ENCODE measurements around the gene KCTD17. TPM values are rescaled to one million over a fixed set of nuclear protein-coding genes. Genes with fewer than 3 reads are reported as not detected.

The KCTD17 gene
- polyA plus RNA-seq, 3 donors: 8.4 to 40.0 (median 9.0) TPM

DNA sequence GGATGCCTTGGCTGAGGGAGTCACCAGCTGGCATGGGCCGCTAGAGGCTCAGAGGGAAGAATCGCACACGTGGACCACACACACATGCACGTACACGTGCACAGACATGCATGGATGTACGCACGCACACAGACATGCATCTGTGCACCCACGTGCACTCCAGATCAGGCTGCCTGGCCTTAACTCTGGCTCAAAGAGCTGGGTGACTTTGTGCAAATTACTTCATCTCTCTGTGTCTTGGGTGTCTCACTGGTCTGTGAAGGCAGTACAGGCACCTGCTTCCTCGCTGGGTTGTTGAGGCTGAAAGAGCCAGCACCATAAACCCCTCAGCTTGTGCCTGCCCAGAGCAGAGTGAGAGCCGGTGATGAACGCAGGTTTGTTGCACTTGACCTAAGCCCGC, 29.3 kb downstream of the KCTD17 start:
- Mint-ChIP-seq H3K4me1 (peaks cover 18% of the 10 kb centered on the region), H3K9me3 (peaks cover 0 to 3% (median 0%) of the 10 kb centered on the region in 7 donors), H3K4me3 (no peak overlapping the region), H3K27me3 (ENCODE audit: low read depth in 3 of 3) (peaks cover 3 to 11% (median 5%) of the 10 kb centered on the region in 3 donors), H3K36me3 (no peaks in the 10 kb centered on the region), H3K27ac (no peak overlapping the region)
- Histone ChIP-seq H3K4me3 (replicated peaks in 1 of 3; ENCODE audit: low read depth in 2 of 3, low read length in 3 of 3) (no peak overlapping the region), H3K9me3 (replicated peaks in 1 of 2; ENCODE audit: control insufficient read depth in 1 of 2, insufficient read depth in 1 of 2, low read length in 2 of 2) (no peaks in the 10 kb centered on the region), H4K20me1 (ENCODE audit: insufficient read depth, low read length) (no peaks in the 10 kb centered on the region), H3K27me3 (ENCODE audit: control insufficient read depth in 2 of 2, insufficient read depth in 2 of 2, low read length in 2 of 2) (peaks cover 0 to 2% of the 10 kb centered on the region in 2 donors), H3K9ac (ENCODE audit: insufficient read depth, low read length, poor library complexity, severe bottlenecking) (no peak overlapping the region), H3K4me2 (replicated peaks; ENCODE audit: extremely low read depth, low read length, poor library complexity, severe bottlenecking) (no peak overlapping the region), H3K36me3 (replicated peaks in 1 of 2; ENCODE audit: control insufficient read depth in 1 of 2, insufficient read depth in 2 of 2, low read length in 2 of 2) (no peaks in the 10 kb centered on the region), H3K27ac (ENCODE audit: low read depth in 1 of 2, low read length in 2 of 2) (no peak overlapping the region), H3K4me1 (ENCODE audit: control insufficient read depth in 1 of 2, insufficient read depth in 2 of 2, low read length in 2 of 2) (peaks cover 5 to 10% of the 10 kb centered on the region in 2 donors), H3K79me2 (ENCODE audit: insufficient read depth, low read length) (no peaks in the 10 kb centered on the region), H2AFZ (ENCODE audit: insufficient read depth, low read depth, low read length, poor library complexity, severe bottlenecking) (no peak overlapping the region)
- no peak for DNase-seq
- 94% methylated on average over 12 of the region's 12 CpGs for WGBS (ENCODE audit: insufficient coverage)
- TF ChIP-seq CTCF (IDR thresholded peaks at IDR 0.05): no peak
- intact Hi-C loops (cut with micrococcal nuclease): no loop called here

DNA sequence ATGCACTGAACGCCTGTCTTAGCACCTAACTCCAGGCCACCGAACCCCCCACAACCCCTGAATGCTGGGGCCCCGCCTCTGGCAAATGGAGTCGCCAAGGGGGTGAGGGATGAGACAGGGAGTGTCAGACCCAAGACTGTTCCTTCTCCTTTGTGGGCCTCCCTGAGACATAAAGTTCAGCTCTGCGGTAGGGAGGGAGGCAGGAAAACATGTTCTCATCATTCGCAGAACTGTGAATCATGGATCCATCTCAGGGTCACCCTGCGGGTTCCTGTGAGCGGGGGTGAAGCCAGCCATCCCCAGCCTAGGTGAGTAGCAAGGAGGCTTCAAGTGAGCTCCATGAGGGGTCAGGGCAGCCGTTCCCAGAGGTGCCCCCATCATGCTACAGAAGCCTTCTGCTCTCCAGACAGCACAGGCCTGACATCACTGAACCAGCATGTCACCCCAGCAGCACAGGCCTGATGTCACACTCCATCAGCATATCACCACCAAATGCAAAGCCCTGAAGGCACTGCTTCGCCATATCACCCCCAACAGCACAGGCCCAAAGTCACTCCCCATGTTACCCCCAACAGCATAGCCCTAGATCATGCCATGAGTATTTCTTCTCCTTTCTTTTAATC, 30.8 kb downstream of the KCTD17 start:
- no peaks in the 10 kb centered on the region for H3K9me3 ChIP-seq (replicated peaks in 1 of 2; ENCODE audit: control insufficient read depth in 1 of 2, insufficient read depth in 1 of 2, low read length in 2 of 2)
- peak overlapping the region in 1 of 7 donors; percentile 19 for H3K27ac Mint-ChIP-seq
- H3K9ac ChIP-seq (ENCODE audit: insufficient read depth, low read length, poor library complexity, severe bottlenecking): no peak overlapping the region
- no peaks in the 10 kb centered on the region for H3K79me2 ChIP-seq (ENCODE audit: insufficient read depth, low read length)
- 92% methylated on average over 7 of the region's 10 CpGs for WGBS (ENCODE audit: insufficient coverage)
- H3K4me3 ChIP-seq (replicated peaks in 1 of 3; ENCODE audit: low read depth in 2 of 3, low read length in 3 of 3): no peak overlapping the region
- no peak for TF ChIP-seq CTCF (IDR thresholded peaks at IDR 0.05)
- no peaks in the 10 kb centered on the region for H3K36me3 Mint-ChIP-seq
- H3K4me2 ChIP-seq (replicated peaks; ENCODE audit: extremely low read depth, low read length, poor library complexity, severe bottlenecking): no peak overlapping the region
- peaks cover 5 to 11% (median 6%) of the 10 kb centered on the region in 3 donors for H3K27me3 Mint-ChIP-seq (ENCODE audit: low read depth in 3 of 3)
- H4K20me1 ChIP-seq (ENCODE audit: insufficient read depth, low read length): no peaks in the 10 kb centered on the region
- H3K9me3 Mint-ChIP-seq: peaks cover 0 to 3% (median 0%) of the 10 kb centered on the region in 7 donors
- no peak overlapping the region for H2AFZ ChIP-seq (ENCODE audit: insufficient read depth, low read depth, low read length, poor library complexity, severe bottlenecking)
- no peaks in the 10 kb centered on the region for H3K36me3 ChIP-seq (replicated peaks in 1 of 2; ENCODE audit: control insufficient read depth in 1 of 2, insufficient read depth in 2 of 2, low read length in 2 of 2)
- H3K4me1 ChIP-seq (ENCODE audit: control insufficient read depth in 1 of 2, insufficient read depth in 2 of 2, low read length in 2 of 2): peaks cover 5 to 10% of the 10 kb centered on the region in 2 donors
- intact Hi-C loops (cut with micrococcal nuclease): no loop called here
- no peak for DNase-seq
- H3K4me1 Mint-ChIP-seq: peaks cover 18% of the 10 kb centered on the region
- H3K27me3 ChIP-seq (ENCODE audit: control insufficient read depth in 2 of 2, insufficient read depth in 2 of 2, low read length in 2 of 2): peaks cover 0 to 2% of the 10 kb centered on the region in 2 donors
- no peak overlapping the region for H3K4me3 Mint-ChIP-seq
- H3K27ac ChIP-seq (ENCODE audit: low read depth in 1 of 2, low read length in 2 of 2): no peak overlapping the region
